Fibroblast of lung (primary cell): ENCODE measurements around the gene DLX2. TPM values are rescaled to one million over a fixed set of nuclear protein-coding genes. Genes with fewer than 3 reads are reported as not detected.

ENCODE experiments used
- DNase-seq, 2 donors: peaks; one replicate each; pipeline versions ENCODE4 v3.0.0 to v3.0.0-alpha.2; 2010; ENCODE audit warnings: low read depth in 2 of 2
- H2AFZ ChIP-seq: 2 replicates; pipeline ENCODE4 v1.5.1; 2012; ENCODE audit warnings: low read length, control low read depth, inconsistent platforms
- H3K27ac ChIP-seq: 2 replicates; pipeline ENCODE4 v1.5.1; 2011; ENCODE audit warnings: low read length, control low read depth; ENCODE audit not compliant: insufficient read depth
- H3K27me3 ChIP-seq: 2 replicates; pipeline ENCODE4 v1.5.1; 2011; ENCODE audit warnings: mild to moderate bottlenecking, low read length; ENCODE audit not compliant: control insufficient read depth, insufficient read depth
- H3K36me3 ChIP-seq: 2 replicates; pipeline ENCODE4 v1.5.1; 2011; ENCODE audit warnings: low read length; ENCODE audit not compliant: control insufficient read depth, insufficient read depth
- H3K4me1 ChIP-seq: 2 replicates; pipeline ENCODE4 v1.5.1; 2011; ENCODE audit warnings: low read length; ENCODE audit not compliant: control insufficient read depth, insufficient read depth; ENCODE audit errors: extremely low read depth
- H3K4me2 ChIP-seq: 2 replicates; pipeline ENCODE4 v1.5.1; 2011; ENCODE audit warnings: low read length, control low read depth; ENCODE audit not compliant: insufficient read depth; ENCODE audit errors: extremely low read depth
- H3K4me3 ChIP-seq, 4 experiments: fragments of 200-600 bp in 1 of 4; sonication (generic) in 1 of 4; replicated peaks in 1 of 4; 2 replicates each; pipeline ENCODE4 v1.5.1; 2011 to 2016; ENCODE audit warnings: low read length in 4 of 4, low read depth in 3 of 4, mild to moderate bottlenecking in 3 of 4, control low read depth in 2 of 4, inconsistent platforms in 1 of 4, mixed read lengths in 1 of 4; ENCODE audit not compliant: insufficient read depth in 1 of 4; ENCODE audit errors: control extremely low read depth in 1 of 4
- H3K79me2 ChIP-seq: 2 replicates; pipeline ENCODE4 v1.5.1; 2012; ENCODE audit warnings: mild to moderate bottlenecking, low read length, inconsistent platforms; ENCODE audit not compliant: control insufficient read depth, insufficient read depth
- H3K9ac ChIP-seq: 2 replicates; pipeline ENCODE4 v1.5.1; 2011; ENCODE audit warnings: mild to moderate bottlenecking, low read length, control low read depth; ENCODE audit not compliant: insufficient read depth
- H3K9me3 ChIP-seq: 2 replicates; pipeline ENCODE4 v1.5.1; 2012; ENCODE audit warnings: low read depth, low read length; ENCODE audit not compliant: control insufficient read depth, insufficient read depth
- H4K20me1 ChIP-seq: 2 replicates; pipeline ENCODE4 v1.5.1; 2011; ENCODE audit warnings: low read length; ENCODE audit not compliant: control insufficient read depth, insufficient read depth; ENCODE audit errors: extremely low read depth
- CTCF ChIP-seq, 2 donors: IDR thresholded peaks in 1 of 2; conservative IDR thresholded peaks in 1 of 2; 1 replicate in 1 of 2; 2 replicates in 1 of 2; pipeline ENCODE4 v1.5.1; 2011 to 2012; ENCODE audit warnings: low read length in 2 of 2, control low read depth in 1 of 2, inconsistent platforms in 1 of 2, low read depth in 1 of 2, mild to moderate bottlenecking in 1 of 2
- EZH2 ChIP-seq: IDR thresholded peaks from 2 replicates; pipeline ENCODE4 v1.5.1; 2012; ENCODE audit warnings: low read length, control low read depth, mild to moderate bottlenecking; ENCODE audit errors: missing control alignments
- polyA plus RNA-seq, 2 donors: library from polyadenylated mRNA; depleted of rRNA in 1 of 2; stranded (reverse) in 1 of 2; unstranded in 1 of 2; fragments of >200 nt; gene quantifications; 2 replicates each; pipeline ENCODE4 v1.2.1, GENCODE V29; 2011 to 2012; ENCODE audit warnings: missing spikeins in 1 of 2
- total RNA-seq: library from RNA; depleted of rRNA; stranded (reverse); fragments of >200 nt; gene quantifications from 2 replicates; pipeline ENCODE4 v1.2.1, GENCODE V29; 2014

DLX2 gene
- total and polyA plus RNA-seq, 2 donors (not counting 1 experiment from before 2014, with no cell fraction given) = not detected

- no peak overlapping the region for H3K4me2 ChIP-seq
These were observed 21.3 kb downstream of the DLX2 start for GRCh38 chr2:172081221-172082022.

GRCh38 chr2:172080641-172081220 lies 22.0 kb downstream of the DLX2 start:
- no peak overlapping the region for H3K9ac ChIP-seq
- H3K4me1 ChIP-seq = peaks cover 4% of the 10 kb centered on the region
- no peaks in the 10 kb centered on the region for H4K20me1 ChIP-seq
- DNase-seq = no peak
- no peak overlapping the region for H3K4me2 ChIP-seq
- TF ChIP-seq CTCF (conservative IDR thresholded peaks at IDR 0.05 in 1 of 2, IDR thresholded peaks at IDR 0.05 in 1 of 2; ENCODE audit: low read depth in 1 of 2, low read length in 2 of 2) (no peak), EZH2 (no peak)
- H3K79me2 ChIP-seq = no peaks in the 10 kb centered on the region
- peaks cover 40% of the 10 kb centered on the region for H3K27me3 ChIP-seq
- no peaks in the 10 kb centered on the region for H3K36me3 ChIP-seq
- no peak overlapping the region for H3K27ac ChIP-seq
- no peak overlapping the region for H2AFZ ChIP-seq
- no peak overlapping the region for H3K4me3 ChIP-seq
- H3K9me3 ChIP-seq = no peaks in the 10 kb centered on the region

More at GRCh38 chr2:172081221-172082022, 21.3 kb downstream of the DLX2 start:
- H3K4me1 ChIP-seq = peaks cover 5% of the 10 kb centered on the region
- TF ChIP-seq EZH2 = peak; percentile 87
- TF ChIP-seq CTCF (conservative IDR thresholded peaks at IDR 0.05 in 1 of 2, IDR thresholded peaks at IDR 0.05 in 1 of 2; ENCODE audit: low read depth in 1 of 2, low read length in 2 of 2) = no peak
- peaks cover 46% of the 10 kb centered on the region for H3K27me3 ChIP-seq
- H2AFZ ChIP-seq = no peak overlapping the region
- H3K9me3 ChIP-seq = no peaks in the 10 kb centered on the region
- no peak for DNase-seq
- H3K4me3 ChIP-seq = no peak overlapping the region
- no peaks in the 10 kb centered on the region for H4K20me1 ChIP-seq
- H3K9ac ChIP-seq = no peak overlapping the region
- no peaks in the 10 kb centered on the region for H3K36me3 ChIP-seq
- no peak overlapping the region for H3K27ac ChIP-seq
- H3K79me2 ChIP-seq = no peaks in the 10 kb centered on the region

- Histone ChIP-seq H3K4me1 (peaks cover 3% of the 10 kb centered on the region), H3K4me2 (no peak overlapping the region), H3K9ac (no peak overlapping the region), H3K36me3 (no peaks in the 10 kb centered on the region), H3K27me3 (peaks cover 39% of the 10 kb centered on the region), H4K20me1 (no peaks in the 10 kb centered on the region), H3K4me3 (no peak overlapping the region), H2AFZ (no peak overlapping the region), H3K27ac (no peak overlapping the region), H3K79me2 (no peaks in the 10 kb centered on the region), H3K9me3 (no peaks in the 10 kb centered on the region)
- TF ChIP-seq CTCF (conservative IDR thresholded peaks at IDR 0.05 in 1 of 2, IDR thresholded peaks at IDR 0.05 in 1 of 2; ENCODE audit: low read depth in 1 of 2, low read length in 2 of 2) = no peak
- TF ChIP-seq EZH2 = no peak
- no peak for DNase-seq
These were observed 22.7 kb downstream of the DLX2 start for GRCh38 chr2:172079838-172080640.
